ENCODE measurements around the gene CRY2. TPM values are rescaled to one million over a fixed set of nuclear protein-coding genes. Genes with fewer than 3 reads are reported as not detected.

The CRY2 gene
- total and polyA plus RNA-seq, 2 of the 8 experiments (the other 6 are each of a cell fraction or from before 2014, with no cell fraction given) = 8.0 to 9.4 TPM

DNA sequence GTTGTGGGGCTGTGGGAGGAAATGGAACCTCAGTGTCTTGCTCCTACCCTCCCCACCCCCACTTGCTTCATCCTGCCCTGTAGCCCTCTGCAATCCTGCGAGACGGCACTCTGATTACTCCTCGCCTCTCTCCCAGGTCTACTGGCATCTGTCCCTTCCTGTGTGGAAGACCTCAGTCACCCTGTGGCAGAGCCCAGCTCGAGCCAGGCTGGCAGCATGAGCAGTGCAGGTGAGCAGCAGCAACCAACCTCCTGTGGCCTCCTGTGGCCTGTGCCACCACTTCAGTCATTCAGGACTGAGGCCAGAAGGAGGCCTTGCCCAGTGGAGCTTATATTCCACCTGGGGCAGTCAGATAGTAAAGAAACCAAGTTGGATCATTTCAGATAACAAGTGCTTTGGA, 23.4 kb downstream of the CRY2 start:
- Histone ChIP-seq H3K79me1 (ENCODE audit: low read depth, low read length) (no peaks in the 10 kb centered on the region; the same call in 1 of the 2 replicates), H3K27me3 (replicated peaks in 1 of 4; ENCODE audit: control insufficient read depth in 3 of 4, extremely low read depth in 1 of 4, insufficient read depth in 3 of 4, low read length in 3 of 4) (no peaks in the 10 kb centered on the region), H3K4me2 (ENCODE audit: insufficient read depth in 1 of 2, low read depth in 2 of 2, low read length in 2 of 2) (no peak overlapping the region), H3K4me3 (ENCODE audit: extremely low read depth in 1 of 4, insufficient read depth in 2 of 4, low read depth in 3 of 4, low read length in 4 of 4) (no peak overlapping the region), H4K5ac (ENCODE audit: insufficient read length, low read depth, low read length) (no peak overlapping the region), H3K56ac (replicated peaks; ENCODE audit: insufficient read length, low read depth, low read length) (no peak overlapping the region), H4K91ac (replicated peaks; ENCODE audit: insufficient read length, low read length) (no peak overlapping the region), H3K36me3 (ENCODE audit: control insufficient read depth in 2 of 4, insufficient read depth in 4 of 4, low read length in 3 of 4) (peaks cover 5 to 15% (median 10%) of the 10 kb centered on the region in 4 experiments; a peak in 5 of 8 replicates), H3K4ac (replicated peaks; ENCODE audit: insufficient read length, low read depth, low read length) (no peak overlapping the region), H3K9ac (replicated peaks in 1 of 4; ENCODE audit: extremely low read depth in 1 of 4, low read depth in 3 of 4, low read length in 3 of 4) (no peak overlapping the region), H3K27ac (ENCODE audit: low read depth, low read length) (no peak overlapping the region), H2AFZ (ENCODE audit: low read length) (no peak overlapping the region), H2AK5ac (ENCODE audit: low read depth, low read length) (no peak overlapping the region), H3K23ac (ENCODE audit: insufficient read length) (no peak overlapping the region), H3K14ac (ENCODE audit: insufficient read length) (no peak overlapping the region), H3K79me2 (ENCODE audit: control insufficient read depth in 1 of 2, insufficient read depth in 2 of 2, low read length in 2 of 2) (no peaks in the 10 kb centered on the region), H3K4me1 (replicated peaks in 1 of 4; ENCODE audit: control insufficient read depth in 3 of 4, insufficient read depth in 4 of 4, low read length in 3 of 4) (peaks cover 3 to 8% (median 4%) of the 10 kb centered on the region in 4 experiments; a peak in 6 of 7 replicates), H2BK5ac (ENCODE audit: low read depth, low read length) (no peak overlapping the region), H2BK20ac (ENCODE audit: low read length) (no peak overlapping the region), H2BK15ac (ENCODE audit: low read length) (no peak overlapping the region), H4K20me1 (replicated peaks in 1 of 2; ENCODE audit: control insufficient read depth in 1 of 2, insufficient read depth in 2 of 2, low read length in 2 of 2) (peaks cover 0 to 2% of the 10 kb centered on the region in 2 experiments), H3K18ac (ENCODE audit: extremely low read depth, low read length) (no peak overlapping the region), H3K9me3 (ENCODE audit: insufficient read depth in 2 of 2, low read depth in 1 of 2, low read length in 1 of 2) (no peaks in the 10 kb centered on the region), H3K23me2 (ENCODE audit: low read depth, low read length) (no peaks in the 10 kb centered on the region), H2BK12ac (ENCODE audit: low read depth, low read length) (no peak overlapping the region), H4K8ac (ENCODE audit: extremely low read depth, insufficient read depth, low read length) (no peak overlapping the region), H2BK120ac (replicated peaks; ENCODE audit: low read depth, low read length) (no peak overlapping the region)
- ChIA-PET POLR2A (ENCODE audit: partially characterized antibody) (interaction anchor here (0.6 to 2.5 kb wide), 3 partner anchors 8 to 35 kb away, joined by 3 to 9 read pairs (median 7); no protein-coding TSS in a partner anchor), CTCF (ENCODE audit: partially characterized antibody) (interaction anchor here (0.6 to 6.3 kb wide), 12 partner anchors 11 to 426 kb away, joined by 3 to 90 read pairs (median 10); no protein-coding TSS in a partner anchor)
- DNase-seq (ENCODE audit: low read depth in 1 of 2, low spot score in 2 of 2) = no peak
- no peak for FAIRE-seq
- 89% methylated on average over 4 of the region's 4 CpGs; no CpG with 5 or more reads in 1 of the 2 experiments for WGBS, 2 experiments (ENCODE audit: extremely low coverage in 1 of 2, insufficient coverage in 1 of 2, insufficient read length in 1 of 2, insufficient replicate concordance in 2 of 2, low coverage in 1 of 2, low lambda C conversion rate in 2 of 2, missing lambda C conversion rate in 1 of 2)
- no peak for TF ChIP-seq TAF1 (IDR thresholded peaks at IDR 0.05; ENCODE audit: low read depth, low read length)
- TF ChIP-seq SP1 (IDR thresholded peaks at IDR 0.05; ENCODE audit: low read depth, low read length) = no peak
- TF ChIP-seq, protein P1, sequence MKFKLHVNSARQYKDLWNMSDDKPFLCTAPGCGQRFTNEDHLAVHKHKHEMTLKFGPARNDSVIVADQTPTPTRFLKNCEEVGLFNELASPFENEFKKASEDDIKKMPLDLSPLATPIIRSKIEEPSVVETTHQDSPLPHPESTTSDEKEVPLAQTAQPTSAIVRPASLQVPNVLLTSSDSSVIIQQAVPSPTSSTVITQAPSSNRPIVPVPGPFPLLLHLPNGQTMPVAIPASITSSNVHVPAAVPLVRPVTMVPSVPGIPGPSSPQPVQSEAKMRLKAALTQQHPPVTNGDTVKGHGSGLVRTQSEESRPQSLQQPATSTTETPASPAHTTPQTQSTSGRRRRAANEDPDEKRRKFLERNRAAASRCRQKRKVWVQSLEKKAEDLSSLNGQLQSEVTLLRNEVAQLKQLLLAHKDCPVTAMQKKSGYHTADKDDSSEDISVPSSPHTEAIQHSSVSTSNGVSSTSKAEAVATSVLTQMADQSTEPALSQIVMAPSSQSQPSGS (IDR thresholded peaks at IDR 0.05; ENCODE audit: low read length) = no peak
- no peak for TF ChIP-seq JUND (IDR thresholded peaks at IDR 0.05; ENCODE audit: low read length)
- TF ChIP-seq CTBP2 (IDR thresholded peaks at IDR 0.05; ENCODE audit: borderline replicate concordance, insufficient read depth, insufficient read length, low read length) = no peak
- TF ChIP-seq SRF (IDR thresholded peaks at IDR 0.05; ENCODE audit: low read depth, low read length) = no peak
- TF ChIP-seq EZH2 (IDR thresholded peaks at IDR 0.05; ENCODE audit: low read depth, low read length, severe bottlenecking) = no peak
- no peak for TF ChIP-seq KDM4A (IDR thresholded peaks at IDR 0.05; ENCODE audit: low read depth, low read length, severe bottlenecking)
- no peak for TF ChIP-seq CHD2 (IDR thresholded peaks at IDR 0.05; ENCODE audit: low read length)

All from H1 (cell line).